AG09309 (cell line): ENCODE results near the gene SYT8.
"Not testable (repeated sequence)": the region's sequence is repeated elsewhere in the genome, so short reads cannot be mapped to it uniquely, and the experiment has no call there.

Source experiments
- DNase-seq: peaks from one replicate; pipeline ENCODE4 v3.0.0-alpha.2; 2010; ENCODE audit warnings: low read depth
- H3K4me3 ChIP-seq: 2 replicates; pipeline ENCODE4 v1.5.1; 2011; ENCODE audit warnings: mild to moderate bottlenecking, low read depth, low read length, moderate library complexity; ENCODE audit not compliant: control insufficient read depth
- TF ChIP-seq, protein P1 (sequence below): IDR thresholded peaks from 2 replicates; pipeline ENCODE4 v1.5.1; 2011; ENCODE audit warnings: mild to moderate bottlenecking, low read depth, low read length, inconsistent platforms; ENCODE audit not compliant: insufficient read depth, control insufficient read depth; ENCODE audit errors: missing control alignments

The SYT8 gene

DNA sequence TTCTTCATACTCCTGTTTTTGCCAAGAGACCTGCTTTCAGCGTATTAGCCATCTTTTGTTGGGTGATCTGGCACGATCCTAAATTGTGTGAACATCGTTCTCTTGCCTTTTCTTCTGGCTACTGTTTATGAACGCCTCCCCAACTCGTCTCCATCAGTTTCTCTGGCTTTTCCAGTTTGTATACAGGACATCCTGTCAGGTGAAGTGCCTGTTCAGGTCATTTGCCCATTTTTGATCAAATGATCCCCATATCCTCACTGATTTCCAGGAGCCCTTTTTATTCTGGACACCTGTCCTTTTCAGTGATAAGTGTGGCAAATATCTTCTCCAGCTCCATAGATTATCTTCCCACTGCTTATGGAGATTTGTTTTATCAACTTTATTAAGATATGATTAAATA, 22.5 kb upstream of the SYT8 start:
- H3K4me3 ChIP-seq: no peak overlapping the region
- TF ChIP-seq, protein P1, sequence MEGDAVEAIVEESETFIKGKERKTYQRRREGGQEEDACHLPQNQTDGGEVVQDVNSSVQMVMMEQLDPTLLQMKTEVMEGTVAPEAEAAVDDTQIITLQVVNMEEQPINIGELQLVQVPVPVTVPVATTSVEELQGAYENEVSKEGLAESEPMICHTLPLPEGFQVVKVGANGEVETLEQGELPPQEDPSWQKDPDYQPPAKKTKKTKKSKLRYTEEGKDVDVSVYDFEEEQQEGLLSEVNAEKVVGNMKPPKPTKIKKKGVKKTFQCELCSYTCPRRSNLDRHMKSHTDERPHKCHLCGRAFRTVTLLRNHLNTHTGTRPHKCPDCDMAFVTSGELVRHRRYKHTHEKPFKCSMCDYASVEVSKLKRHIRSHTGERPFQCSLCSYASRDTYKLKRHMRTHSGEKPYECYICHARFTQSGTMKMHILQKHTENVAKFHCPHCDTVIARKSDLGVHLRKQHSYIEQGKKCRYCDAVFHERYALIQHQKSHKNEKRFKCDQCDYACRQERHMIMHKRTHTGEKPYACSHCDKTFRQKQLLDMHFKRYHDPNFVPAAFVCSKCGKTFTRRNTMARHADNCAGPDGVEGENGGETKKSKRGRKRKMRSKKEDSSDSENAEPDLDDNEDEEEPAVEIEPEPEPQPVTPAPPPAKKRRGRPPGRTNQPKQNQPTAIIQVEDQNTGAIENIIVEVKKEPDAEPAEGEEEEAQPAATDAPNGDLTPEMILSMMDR: no peak
- no peak for DNase-seq

DNA sequence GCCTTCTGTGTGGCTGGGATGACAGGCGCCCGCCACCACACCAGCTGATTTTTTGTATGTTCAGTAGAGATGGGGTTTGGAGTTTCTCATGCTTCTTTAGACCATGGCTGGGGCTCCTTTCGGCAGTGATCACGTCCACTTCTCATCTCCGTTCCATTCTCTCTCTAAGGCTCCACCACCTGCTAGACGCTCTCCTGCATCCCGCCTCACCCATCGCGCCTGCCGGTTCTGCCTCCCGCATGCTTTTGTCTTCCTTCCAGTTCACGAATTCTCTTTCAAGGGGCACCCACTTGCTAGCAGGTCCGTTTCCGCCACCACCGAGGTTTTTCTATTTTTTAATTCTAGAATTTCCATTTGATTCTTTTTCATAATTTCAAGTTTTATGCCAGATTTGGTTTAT, 22.0 kb upstream of the SYT8 start:
- H3K4me3 ChIP-seq: no peak overlapping the region
- no peak for DNase-seq
- TF ChIP-seq, protein P1: no peak

- not testable (repeated sequence) for H3K4me3 ChIP-seq, DNase-seq
Measured at GRCh38 chr11:1813356-1813755, 21.4 kb upstream of the SYT8 start.

DNA sequence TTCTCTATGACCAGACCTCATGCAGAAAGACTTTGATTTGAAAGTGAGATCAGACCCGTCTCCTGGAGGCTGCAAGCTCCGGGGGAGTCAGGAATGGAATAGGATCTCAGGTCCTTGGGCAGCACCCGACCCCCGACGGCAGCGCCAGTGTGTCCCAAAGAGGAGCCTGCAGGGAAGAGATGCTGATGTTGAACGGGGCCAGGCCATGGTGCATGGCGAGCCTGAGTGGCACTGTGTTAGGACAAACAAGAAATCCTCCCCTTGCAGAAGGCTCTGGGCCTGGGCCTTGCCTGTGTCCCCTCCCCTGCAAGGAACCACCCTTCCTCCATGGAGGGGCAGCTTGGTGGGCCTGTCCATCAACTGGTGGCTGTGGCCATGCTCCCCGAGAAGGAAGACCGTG, 20.1 kb upstream of the SYT8 start:
- TF ChIP-seq, protein P1: no peak
- H3K4me3 ChIP-seq: no peak overlapping the region
- DNase-seq: no peak

DNA sequence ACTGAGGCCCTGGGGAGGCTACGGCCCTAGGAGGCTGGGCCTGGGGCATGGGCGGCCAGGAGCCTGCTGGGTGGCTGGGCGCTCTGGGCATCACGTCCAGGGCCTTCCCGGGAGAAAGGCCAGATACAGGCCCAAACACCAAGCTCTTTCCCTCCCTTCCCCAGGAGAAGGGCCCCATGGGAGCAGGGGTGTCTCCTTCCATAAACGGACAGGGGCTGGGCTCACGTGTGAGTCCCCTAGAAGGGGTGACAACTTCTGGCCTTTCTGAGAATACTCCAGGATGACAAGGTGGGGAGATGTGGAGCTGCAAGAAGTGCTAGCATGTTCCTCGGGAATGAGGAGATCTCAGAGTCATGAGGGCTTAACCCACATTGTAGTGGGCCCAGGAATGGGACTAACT, 19.5 kb upstream of the SYT8 start:
- H3K4me3 ChIP-seq: no peak overlapping the region
- DNase-seq: no peak
- TF ChIP-seq, protein P1: no peak

DNA sequence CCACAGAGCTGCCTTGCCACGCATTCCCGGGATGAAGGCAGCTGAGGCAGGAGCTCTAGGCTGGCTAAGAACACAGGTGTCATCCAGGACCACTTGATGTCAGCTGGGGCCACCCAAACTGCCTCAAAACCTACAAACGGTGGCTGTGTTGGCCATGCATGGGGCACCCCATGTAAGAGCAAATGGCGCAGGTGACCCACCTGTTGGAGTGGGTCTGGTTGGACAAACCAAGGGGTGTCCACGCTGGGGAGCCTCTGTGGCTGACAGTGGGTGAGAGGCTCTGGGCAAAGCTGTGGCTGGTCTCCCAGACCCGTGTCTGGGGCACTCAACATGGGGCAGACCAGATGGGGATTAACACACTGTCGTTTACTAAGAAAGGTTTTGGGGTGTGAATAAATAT, 19.0 kb upstream of the SYT8 start:
- TF ChIP-seq, protein P1: no peak
- DNase-seq: no peak
- no peak overlapping the region for H3K4me3 ChIP-seq

DNA sequence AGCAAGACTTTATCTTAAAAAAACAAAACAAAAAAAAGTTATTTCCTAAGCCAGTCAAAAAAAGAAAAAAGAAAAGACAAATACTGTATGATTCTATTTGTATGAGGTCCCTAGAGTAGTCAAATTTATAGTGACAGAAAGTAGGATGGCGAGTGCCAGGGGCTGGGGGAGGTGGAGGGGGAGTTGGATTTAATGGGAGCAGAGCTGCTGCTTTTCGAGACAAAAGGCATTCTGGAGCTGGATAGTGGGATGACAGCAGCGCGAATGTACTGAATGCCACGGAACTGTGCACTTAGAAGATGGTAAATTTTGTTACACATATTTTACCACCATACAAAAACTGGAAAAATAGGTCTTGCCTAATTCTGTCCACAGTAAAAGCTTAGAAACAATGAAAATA, 17.8 kb upstream of the SYT8 start:
- H3K4me3 ChIP-seq: no peak overlapping the region
- TF ChIP-seq, protein P1: no peak
- DNase-seq: no peak
